ENCODE results near the gene MYOT.

Gene MYOT

DNA sequence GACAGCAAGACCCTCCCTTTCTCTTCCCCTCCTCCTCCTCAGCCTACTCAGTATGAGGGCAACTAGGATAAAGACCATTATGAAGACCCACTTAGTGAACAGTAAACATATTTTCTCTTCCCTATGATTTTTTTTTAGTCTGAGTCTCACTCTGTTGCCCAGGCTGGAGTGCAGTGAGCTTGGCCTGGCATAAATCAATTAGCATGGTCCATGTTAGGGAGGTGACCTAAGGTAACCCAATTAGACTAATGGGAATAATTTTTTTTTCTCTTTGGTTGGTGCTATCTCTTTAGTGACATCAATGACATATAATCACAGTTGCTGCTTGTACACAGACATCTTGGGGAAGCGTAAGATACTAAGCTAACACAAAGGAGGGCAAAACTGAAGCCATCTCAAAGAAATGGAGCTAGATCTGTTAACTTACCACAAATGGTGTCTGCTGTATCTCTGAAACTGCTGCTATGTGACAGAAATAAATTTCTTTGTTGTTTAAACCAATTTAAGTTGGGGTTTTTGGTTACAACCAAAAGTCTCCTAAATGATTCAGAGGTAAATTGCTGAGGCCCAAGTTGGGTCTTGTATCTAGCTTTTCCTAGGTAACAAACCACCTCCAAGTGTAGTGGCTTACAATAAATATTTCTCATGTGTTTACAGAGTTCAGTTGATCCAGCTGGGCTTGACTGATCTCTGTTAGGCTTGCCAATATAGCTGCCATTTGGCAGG lies 34.9 kb downstream of the MYOT start:
- DNase-seq = no peak

DNA sequence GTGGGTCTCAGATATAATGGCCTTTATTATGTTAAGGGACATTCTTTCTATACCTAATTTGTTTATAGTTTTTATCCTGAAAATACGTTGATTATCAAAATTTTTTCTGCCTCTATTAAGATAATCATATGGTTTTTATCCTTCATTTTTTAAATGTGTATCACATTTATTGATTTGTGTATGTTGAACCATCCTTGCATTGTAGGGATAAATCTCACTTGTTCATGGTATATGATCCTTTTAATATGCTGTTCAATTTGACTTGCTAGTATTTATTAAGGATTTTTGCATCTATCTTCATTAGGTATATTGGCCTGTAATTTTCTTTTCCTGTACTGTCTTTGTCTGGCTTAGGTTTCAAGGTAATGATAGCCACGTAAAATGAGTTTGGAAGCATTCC lies 47.1 kb downstream of the MYOT start:
- no peak for DNase-seq

DNA sequence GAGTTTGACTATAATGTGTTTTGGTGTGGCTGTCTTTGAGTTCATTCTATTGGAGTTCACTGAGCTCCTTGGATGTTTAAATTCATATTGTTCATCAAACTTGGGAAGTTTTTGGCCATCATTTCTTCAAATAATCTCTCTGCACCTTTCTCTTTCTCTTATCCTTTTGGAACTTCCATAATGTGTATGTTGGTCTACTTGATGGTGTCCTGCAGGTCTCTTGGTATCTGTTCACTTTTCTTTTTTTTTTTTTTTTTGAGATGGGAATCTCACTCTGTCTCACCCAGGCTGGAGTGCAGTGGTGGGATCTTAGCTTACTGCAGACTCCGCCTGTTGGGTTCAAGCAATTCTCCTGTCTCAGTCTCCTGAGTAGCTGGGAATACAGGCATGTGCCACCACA lies 49.3 kb downstream of the MYOT start:
- DNase-seq = no peak

DNA sequence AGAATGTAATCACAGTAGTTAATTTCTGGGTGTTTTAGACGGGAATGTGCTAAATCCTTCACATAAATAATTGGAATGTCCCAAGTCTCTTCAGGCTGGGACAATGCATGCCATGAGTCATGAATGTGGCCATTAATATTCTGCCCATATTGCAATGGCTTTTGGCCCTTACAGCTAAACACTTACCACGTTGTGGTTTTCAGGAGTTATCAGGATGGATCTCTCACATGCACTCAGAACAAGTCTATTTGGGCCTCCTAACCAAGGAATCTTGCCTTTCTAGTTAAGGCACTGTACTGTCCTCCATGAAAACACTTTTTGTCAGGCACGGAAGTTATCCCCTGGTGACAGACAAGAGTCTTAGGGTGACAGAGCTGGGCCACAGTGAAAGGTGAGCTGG lies 54.3 kb downstream of the MYOT start:
- no peak for DNase-seq

DNA sequence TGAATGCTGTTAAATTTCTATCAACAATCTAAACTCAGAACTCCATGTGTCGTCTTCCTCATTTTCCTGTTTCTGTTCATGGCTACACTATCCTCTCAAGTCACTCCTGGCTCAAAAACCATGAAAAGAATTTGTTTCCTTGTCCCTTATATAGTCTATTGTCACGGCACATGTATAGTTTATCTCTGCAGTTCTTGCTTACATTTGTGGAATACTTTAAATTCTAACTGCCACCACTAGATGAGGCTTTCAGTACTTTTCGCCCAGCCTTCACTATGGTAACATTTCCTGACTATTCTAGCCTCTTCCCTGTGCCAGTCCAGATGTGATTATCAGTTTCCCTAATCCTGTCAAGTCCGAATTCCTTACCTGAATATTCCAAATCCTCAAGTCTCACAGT lies 56.2 kb downstream of the MYOT start:
- no peak for DNase-seq

DNA sequence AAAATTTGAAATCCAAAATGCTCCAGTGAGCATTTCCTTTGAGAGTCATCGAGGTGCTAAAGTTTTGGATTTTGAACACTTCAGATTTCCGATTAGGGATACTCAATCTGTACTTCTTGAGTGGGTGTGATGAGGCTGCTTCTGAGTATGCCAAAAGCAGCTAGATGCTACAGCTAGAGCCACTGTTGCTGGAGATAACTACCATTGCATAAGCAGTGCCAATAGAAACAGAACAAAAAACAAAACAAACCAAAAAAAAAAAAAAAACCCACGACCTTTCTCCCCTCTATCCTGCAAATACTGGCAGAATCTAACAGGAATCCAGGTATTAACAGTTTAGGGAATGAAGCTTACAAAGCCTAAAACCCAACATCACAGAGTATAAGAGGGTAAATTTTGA lies 65.1 kb downstream of the MYOT start:
- no peak for DNase-seq

DNA sequence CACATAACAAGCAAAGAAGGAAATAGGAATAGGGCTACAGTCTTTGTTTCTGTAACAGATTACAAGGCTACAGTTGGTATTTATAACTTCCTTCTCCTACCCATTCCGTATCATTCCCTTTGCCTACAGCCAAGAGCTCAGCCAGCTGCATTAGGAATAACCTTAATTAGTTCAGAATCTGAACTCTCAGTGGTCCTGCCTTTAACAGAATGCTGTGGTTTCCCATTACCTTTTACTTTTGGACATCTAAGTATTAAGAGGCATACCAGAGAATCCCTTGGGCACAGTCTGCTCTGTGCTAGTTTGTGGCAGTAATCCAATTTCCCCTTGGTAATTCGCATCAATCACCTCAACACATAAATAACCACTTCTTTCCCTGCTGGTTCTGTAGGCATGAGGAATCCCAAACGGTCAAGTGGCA lies 65.8 kb downstream of the MYOT start:
- no peak for DNase-seq

DNA sequence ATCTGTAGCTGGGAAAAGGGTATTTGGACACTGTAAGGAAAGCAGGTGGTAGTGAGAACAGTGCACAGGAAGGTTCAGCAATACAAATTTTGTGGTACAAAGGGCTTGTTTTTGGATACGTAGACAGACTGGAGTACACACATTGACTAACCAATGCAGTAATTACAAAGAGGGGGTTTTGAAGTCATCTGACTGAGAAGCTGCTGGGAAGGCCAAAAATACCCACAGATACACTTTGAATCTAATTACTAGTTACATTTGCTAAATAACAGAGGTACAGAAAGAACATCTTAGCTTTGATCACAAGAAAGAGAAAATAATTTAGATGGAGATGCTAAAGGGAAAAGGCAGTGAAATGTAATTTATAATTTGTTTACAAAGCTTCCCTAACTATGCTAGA lies 67.5 kb downstream of the MYOT start:
- DNase-seq = no peak

DNA sequence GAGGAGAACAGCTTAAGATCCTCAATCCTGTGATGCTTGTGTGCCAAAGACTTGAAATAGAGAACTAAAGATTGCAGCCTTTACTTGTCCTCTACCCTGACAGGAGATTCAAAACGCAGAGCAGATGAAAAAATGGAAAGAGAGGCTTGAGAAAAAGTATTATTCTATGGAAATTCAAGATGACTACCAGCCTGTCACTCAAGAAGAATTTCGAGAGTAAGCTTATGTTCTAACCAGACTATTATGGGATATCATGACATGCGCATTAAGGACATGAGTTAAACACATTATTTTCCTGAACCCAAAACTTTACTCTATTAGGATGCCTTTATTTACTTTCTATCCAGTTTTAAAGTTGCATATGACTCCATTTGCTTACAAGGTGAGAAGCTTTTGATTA lies 68.0 kb downstream of the MYOT start:
- no peak for DNase-seq

Data from GDM1 (cell line).